GM12872 (cell line): ENCODE data around the gene GPR22.

ENCODE experiments used
- TF ChIP-seq, protein P1 (sequence below): IDR thresholded peaks from 3 replicates; pipeline ENCODE4 v1.5.1; 2011; ENCODE audit warnings: low read depth, mild to moderate bottlenecking, low read length, moderate library complexity; ENCODE audit not compliant: insufficient read depth

Gene GPR22

GRCh38 chr7:107479303-107479702, 9.4 kb downstream of the GPR22 start:
- TF ChIP-seq, protein P1, sequence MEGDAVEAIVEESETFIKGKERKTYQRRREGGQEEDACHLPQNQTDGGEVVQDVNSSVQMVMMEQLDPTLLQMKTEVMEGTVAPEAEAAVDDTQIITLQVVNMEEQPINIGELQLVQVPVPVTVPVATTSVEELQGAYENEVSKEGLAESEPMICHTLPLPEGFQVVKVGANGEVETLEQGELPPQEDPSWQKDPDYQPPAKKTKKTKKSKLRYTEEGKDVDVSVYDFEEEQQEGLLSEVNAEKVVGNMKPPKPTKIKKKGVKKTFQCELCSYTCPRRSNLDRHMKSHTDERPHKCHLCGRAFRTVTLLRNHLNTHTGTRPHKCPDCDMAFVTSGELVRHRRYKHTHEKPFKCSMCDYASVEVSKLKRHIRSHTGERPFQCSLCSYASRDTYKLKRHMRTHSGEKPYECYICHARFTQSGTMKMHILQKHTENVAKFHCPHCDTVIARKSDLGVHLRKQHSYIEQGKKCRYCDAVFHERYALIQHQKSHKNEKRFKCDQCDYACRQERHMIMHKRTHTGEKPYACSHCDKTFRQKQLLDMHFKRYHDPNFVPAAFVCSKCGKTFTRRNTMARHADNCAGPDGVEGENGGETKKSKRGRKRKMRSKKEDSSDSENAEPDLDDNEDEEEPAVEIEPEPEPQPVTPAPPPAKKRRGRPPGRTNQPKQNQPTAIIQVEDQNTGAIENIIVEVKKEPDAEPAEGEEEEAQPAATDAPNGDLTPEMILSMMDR = no peak

DNA sequence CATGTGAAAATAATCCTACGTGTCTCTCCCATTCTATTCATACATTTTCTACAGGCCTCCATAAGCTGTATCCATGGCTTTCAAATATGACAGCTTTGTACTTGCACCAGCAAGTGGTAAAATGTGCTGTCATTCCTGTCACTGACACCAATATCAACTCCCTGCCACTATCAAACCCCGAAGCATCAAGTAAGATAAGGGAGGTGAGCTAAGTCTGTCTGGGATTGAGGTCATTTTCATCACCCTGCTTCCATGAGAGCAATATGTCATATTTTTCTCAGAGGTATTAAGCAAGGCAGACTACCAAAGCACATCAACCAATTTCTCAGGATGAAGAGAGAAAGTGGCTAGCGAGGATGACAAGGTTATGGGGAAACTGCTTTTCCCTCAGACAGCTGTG, 11.1 kb downstream of the GPR22 start:
- TF ChIP-seq, protein P1 = no peak

GRCh38 chr7:107482571-107482970, 12.7 kb downstream of the GPR22 start:
- TF ChIP-seq, protein P1 = no peak

GRCh38 chr7:107486041-107486440, 16.2 kb downstream of the GPR22 start:
- TF ChIP-seq, protein P1 = no peak

DNA sequence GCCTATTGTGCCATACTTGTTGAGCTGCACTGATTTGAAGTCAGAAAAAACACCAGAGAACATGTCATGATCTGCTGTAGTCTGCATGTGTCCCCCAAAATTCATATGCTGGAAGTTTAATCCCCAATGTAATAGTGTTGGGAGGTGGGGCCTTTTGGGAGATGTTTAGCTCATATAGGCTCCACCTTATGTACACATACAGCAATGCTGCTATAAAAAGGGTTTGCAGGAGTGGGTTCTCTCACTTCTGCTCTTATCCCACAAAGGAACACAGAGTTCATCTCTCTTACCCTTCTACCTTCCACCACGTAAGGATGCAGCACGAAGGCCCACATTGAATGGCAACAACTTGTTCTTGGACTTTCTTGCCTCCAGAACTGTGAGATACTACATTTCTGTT, 23.0 kb downstream of the GPR22 start:
- TF ChIP-seq, protein P1 = no peak

DNA sequence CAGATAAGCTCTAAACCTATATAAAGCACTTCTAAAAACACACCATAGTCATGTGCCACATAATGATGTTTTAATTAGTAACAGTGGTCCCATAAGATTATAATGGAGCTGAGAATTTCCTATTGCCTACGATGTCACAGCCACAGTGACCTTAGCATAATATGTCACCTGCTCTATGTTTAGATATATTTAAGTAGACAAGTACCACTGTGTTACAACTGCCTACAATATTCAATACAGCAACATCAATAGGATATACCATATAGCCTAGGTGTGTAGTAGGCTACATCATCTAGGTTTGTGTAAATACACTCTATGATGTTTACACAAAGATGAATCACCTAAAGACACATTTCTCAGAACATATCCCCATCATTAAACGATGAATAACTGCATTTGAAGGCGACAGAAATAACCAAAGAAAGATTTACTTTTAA, 24.5 kb downstream of the GPR22 start:
- TF ChIP-seq, protein P1 = no peak

DNA sequence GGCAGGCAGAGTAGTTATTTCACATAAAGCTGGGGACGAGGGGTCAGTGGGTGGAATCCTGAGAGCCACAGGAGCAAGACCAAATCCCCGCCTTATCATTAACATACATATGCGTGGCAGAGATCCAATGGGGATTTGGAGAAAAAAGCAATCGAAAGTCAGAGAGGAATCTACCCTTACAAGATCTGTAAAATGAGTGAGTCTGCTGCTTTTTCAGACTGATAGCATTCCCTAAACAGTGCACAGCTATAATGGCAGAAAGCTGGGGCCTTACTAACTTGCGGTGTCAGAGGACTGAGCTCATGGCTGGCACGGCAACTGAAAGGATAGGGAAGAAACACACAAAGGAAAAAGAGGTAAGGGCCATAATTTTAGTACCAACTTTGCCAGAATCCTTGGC, 25.0 kb downstream of the GPR22 start:
- TF ChIP-seq, protein P1 = no peak

- TF ChIP-seq, protein P1 = no peak
Measured at GRCh38 chr7:107495516-107495915, 25.7 kb downstream of the GPR22 start.
